NCI-H1092 treated with DMSO at 0.1 percent for 48 hours (cell line): ENCODE measurements around the gene CXCL10.
A peak's percentile ranks its signal among the peaks of the same experiment; 100 is the strongest.
"Not testable (repeated sequence)": the region's sequence is repeated elsewhere in the genome, so short reads cannot be mapped to it uniquely, and the experiment has no call there.

Source experiments
- DNase-seq: peaks from one replicate; lab custom pipeline; 2025; lab: John Stamatoyannopoulos, UW

CXCL10 gene

DNA sequence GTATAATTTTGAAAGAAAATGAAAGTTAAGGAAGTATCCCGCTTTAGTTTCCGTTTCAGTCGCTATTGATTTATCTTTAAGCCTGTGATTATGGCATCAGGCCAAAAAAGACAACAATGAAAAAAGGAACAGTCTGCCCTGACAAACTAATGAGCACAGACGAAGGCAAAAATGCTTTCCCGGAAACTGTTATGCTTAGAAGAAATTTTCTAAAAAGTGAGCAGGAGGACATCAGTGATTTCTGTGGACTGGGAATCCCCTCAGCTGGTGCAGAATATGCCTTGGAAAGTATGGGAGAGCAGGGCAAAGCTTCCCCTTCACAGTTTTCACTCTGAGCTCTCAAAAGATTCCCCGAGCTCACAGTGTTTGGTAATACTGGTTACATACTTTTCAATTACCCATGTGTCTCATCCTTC is 5.1 kb upstream of the CXCL10 start:
- peak; percentile 15 for DNase-seq

DNA sequence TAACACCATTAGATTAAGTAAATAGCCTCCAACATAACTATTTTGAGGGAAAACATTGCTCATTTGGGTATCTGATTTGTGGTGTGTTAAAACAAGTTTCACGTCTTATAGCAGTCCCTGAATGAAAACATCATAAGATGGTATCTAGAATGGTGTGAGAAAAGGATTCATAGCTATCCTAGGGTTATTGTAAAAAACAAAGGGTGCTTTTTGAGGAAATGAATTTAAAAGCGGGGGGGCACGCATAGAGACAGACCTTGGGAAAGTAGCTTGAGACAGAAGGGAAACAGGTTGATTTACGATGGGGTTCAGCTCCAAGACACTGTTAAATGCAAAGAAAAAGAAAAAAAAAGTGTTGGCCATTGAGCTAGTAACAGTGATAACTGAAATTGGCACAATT is 768 bp upstream of the CXCL10 start:
- DNase-seq = no peak

DNA sequence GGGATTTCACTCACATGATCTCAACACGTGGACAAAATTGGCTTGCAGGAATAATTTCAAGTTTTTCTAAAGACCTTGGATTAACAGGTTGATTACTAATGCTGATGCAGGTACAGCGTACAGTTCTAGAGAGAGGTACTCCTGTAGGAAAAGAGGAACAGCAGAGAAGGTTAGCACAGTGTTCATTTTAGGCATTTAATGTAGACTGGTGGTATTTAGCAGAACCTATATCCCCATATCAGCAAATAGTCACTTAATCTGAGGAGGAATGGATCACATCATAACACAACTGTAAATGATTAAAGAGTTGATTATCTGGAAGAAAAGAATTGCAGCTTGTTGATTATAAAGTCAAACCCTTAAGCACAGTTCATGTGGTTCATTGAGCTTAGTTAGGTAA is 620 bp downstream of the CXCL10 start:
- DNase-seq = no peak

DNA sequence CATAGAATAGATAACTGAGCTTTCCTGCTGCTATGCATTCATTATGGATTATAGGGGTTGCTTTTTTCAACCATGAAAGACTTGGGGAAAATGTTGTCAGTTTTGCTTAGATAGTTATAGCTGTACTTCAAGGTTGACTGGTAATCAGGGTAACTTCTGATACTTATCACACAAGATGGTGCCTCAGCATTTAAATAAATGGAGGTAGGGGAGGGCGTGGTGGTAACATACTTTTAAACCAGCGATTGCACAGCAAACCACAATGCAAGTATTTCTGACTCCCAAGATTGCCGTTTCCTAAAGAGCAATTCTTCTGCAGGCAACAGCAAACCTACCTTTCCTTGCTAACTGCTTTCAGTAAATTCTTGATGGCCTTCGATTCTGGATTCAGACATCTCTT is 1.3 kb downstream of the CXCL10 start:
- DNase-seq = no peak

DNA sequence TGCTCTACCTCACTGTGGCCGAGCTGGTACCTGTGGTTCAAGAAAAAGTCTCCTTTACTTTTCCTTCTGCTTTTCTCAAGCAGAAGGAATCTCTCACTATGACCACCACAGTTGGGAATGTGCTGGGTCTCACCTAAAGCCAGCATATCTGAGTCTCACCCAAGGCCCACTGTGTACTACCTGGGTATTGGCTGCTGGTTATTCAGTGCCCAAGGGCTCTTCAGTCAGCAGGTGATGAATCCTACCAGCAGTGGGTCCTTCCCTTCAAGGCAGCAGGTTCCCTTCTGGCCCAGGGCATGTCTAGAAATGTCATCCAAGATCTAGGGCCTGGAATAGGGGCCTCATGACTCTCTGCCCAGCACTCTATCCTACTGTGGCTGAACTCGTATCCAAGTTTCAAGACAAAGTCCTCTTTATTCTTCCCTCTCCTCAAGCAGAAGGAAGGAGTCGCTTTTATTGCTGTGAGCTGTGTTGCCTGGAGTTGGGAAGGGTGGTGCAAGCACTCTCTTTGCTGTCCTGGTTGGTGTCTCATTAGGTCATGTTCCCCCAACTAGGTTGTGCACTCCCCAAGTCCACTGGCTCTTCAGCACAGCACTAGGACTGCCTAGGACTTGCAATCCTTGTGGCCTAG is 6.1 kb downstream of the CXCL10 start:
- no peak for DNase-seq

DNA sequence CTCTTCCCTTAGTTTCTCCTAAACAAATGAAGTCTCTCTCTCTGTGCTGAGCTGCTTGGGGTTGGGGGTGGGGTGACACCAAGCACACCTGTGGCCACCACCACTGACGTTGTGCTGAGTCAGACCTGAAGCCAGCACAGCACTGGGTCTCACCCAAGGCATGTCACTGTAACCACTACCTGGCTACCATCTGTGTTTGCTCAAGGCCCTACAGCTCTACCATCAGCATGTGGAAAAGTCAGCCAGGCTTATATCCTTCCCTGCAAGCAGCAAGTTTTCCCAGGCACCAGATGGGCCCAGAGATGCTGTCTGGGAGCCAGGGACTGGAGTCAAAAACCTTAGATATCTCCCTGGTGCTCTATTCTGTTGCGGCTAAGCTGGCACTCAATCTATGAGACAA is 6.9 kb downstream of the CXCL10 start:
- DNase-seq = no peak

DNA sequence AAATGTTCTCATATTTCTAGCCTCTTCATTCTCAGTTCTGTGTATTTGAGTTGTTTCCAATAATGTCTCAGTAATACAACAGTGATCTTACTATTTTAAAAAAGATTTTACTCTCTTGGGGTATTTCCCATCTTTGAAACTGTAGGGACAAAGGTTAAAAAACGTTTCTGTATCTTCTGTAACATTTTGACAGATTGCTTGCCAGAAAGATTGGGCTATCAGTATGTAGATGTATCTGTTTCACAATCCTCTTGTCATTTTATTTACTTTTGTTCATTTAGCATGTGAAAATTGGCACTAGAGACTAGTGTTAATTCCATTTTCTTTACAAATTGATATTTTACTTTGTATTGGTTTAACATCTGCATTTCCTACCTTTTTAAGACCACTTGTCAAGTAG is 9.8 kb downstream of the CXCL10 start:
- no peak for DNase-seq

DNA sequence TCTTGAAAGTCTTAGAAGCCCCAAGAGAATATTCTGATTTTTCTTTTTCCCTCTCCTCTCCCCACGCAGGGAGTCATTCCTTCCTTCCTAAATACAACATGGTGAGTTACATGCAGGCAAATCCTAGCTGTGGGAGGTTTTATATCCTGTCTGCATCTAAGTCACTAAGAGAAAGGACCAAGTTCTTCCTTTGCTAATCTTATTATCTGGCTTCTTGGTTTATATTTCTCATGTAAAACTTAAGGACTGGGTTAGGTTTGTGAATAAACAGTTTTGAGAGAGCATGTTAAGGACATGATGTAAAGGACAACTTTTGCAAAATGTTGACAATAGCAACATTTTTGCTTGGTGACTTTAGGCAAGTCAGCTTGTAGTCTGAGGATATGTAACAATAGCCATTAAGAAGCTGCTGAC is 10.9 kb downstream of the CXCL10 start:
- no peak for DNase-seq

DNA sequence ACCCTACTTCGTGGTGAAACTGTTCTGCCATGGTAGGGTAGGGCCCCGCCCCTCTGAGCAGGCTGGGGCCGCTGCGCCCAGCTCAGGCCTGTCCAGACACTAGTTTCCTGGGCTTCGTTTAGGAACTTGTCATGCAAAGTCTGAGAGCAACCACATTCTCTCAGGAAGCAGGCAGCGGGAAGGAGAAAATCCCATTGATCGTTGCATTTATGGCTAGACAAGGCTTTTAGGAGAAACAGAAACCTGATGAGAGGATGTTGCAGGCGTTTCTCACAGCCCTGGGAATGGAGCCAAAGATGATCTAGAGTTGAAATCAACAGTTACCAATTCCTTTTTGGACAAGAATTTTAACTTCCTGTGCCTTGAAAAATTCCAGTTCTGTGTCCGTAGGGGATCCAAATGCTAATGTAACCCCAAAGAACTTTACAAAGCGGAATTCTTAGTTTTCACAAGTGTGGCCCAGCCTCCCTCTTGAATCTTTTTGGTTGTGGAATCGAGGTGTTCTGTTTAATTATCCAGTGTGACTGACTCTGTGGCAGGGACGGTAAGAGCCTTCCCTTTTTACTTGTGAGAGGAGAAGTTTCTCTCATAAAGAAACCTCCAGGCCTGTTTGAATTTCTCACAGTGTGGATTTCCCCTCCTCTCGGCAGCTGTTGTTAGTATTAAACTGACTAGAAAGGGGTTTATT is 11.5 kb downstream of the CXCL10 start:
- no peak for DNase-seq

DNA sequence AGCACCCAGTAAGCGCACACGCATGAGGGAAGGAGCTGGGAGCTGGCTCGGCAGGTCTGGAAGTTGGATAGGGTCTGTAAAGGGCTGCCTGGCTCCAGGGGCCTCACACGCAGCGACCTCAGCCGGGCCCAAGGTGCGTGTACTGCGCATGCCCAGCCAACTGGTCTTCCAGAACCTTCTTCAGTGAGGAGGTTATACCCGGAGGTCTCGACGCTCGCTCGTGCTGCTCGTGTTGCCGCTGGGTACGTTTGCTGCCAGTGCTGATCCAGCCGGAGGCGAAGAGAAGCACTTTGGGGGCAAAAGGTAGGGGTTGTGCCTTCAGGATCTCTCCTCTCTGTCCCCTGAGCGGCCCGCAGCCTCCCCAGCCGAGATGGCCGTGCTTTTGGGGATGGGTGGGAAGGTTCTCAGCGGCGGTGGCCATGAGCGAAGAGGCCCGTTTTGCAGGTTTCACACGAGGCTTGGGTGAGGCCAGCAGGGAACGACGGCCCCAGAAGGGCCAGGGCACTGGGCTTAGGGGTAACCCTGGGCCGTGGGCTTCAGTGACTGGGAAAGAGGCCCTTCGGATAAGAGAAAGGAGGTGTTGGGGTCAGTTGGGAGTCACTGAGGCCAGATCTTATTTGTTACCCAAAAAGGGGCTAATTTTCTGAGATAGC is 12.2 kb downstream of the CXCL10 start:
- DNase-seq = no peak

DNA sequence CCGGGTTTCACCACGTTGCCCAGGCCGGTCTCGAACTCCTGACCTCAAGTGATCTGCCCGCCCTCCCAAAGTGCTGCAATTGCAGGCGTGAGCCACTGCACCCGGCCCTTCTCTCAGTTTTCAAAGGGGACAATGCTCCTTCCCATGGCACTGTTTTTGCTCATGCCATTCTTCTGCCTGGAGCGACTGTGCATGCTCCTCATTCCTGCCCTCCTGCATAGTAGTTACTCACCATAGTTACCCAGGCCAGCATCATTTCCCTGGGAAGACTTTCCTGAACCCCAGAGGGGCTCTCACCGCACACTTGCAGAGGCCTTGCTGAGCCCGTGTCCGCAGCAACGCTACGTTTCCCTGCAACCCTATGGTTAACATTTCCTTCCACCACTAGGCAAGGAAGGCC is 12.7 kb downstream of the CXCL10 start:
- no peak for DNase-seq

DNA sequence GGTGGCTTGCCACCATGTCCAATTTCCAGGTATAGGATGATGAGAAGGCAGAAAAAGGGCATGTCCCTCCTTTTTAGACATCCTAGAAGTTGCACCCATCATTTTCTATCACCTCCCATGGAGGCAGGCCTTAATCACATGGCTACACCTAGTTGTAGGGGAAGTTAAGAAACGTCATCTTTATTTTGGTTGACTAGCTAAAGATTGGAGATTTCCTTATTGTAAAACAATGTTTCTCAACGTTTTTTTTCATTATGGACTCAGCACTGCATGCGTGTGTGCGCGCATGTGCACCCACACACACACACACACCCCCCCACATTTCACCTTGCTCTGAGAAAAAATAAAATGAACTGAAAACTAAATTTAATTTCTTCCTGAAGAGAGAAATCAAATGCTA is 14.0 kb downstream of the CXCL10 start:
- DNase-seq = no peak

DNA sequence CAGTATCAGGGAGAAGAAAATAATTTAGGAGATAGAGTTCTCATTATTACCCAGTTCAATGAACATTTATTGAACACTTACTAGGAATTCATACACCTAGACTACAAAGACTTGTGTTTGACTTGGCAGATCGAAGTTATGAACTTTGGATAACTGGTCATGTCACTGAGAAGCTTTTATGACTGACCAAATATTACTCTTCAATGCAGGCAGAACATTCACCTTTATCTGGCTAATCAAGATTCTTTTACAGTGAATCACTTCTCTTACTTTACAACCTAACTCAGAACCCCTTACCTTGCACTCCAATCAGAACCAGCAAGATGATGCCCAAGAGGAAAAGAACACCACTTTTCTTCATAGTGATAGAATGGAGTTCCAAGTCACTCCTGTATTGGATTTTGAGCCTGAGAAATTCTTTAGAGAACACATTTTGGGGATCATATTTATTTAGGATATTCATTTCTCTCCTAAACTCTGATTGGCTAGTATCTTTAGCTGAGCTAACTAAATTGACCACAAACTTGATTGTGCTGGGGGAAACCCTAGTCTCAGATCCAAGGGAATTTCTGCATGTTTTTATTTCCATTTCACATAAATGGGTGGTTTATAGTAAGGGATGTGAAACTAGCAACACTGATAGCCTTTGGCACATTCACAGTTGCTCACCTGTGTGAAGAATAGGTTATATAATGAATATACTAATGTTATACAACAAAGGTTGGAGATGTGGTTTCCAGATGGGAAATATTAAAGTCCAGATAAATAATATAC is 16.0 kb downstream of the CXCL10 start, which contains the start of gene CXCL9:
Gene CXCL9, minus strand, starts transcription at position 421 of the 774 bp plus-strand sequence. Its CDS starts 60 bp downstream, at position 361.
- DNase-seq = no peak

DNA sequence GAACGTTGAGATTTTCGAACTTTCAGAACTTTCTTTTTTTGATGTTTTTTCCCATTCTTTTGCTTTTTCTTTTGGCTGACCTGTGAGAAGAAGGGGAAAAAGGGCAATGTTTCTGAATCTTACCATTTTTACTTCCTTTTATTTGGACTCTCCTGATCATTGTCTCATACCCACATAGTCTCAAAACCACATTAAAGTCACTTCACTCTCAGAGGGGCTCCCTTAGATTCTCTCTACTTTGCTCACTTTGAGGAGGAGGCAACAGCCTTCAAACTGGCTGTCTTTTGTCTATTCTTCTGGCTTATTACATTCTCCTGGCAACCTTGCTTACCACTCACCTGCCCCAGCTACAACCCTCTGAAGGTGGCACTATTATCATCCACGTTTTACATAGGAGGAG is 19.7 kb downstream of the CXCL10 start:
- DNase-seq = no peak

DNA sequence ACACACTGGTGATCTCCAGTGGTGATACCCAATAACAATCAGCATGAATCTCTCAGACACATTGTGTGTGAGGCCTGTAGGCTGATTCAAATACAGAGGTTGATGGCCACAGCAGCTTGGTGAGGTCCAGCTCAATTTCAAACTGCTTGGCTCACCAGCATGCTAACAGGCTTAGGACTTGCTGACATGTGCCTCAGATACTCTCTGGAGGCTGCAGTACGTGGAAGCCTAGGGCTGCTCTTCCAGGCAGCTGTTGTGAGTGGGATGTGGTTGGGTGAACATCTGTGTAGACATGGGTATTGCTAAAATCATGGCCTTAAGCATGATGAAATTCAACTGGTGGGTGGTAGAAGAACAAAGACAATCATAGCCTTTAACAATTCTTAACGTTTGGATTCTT is 20.3 kb downstream of the CXCL10 start:
- no peak for DNase-seq

DNA sequence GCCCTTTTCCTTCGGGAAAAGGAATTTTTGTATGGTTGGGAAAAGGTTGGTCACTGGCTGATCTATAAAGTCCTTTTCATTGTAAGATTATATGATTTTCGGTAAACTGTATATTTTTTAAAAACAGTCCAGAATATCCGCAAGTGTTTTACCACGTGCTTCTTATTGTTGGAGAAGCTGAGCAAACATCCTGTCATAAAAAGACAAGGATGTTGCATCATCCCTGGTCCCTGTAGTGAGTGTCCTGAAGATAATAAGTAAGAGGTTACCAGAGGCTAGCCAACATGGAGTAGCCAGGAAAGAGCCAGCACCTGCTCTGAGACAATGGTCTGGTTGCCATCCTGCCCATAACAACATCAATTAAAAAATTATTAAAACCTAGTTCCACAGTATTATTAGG is 21.1 kb downstream of the CXCL10 start:
- no peak for DNase-seq

DNA sequence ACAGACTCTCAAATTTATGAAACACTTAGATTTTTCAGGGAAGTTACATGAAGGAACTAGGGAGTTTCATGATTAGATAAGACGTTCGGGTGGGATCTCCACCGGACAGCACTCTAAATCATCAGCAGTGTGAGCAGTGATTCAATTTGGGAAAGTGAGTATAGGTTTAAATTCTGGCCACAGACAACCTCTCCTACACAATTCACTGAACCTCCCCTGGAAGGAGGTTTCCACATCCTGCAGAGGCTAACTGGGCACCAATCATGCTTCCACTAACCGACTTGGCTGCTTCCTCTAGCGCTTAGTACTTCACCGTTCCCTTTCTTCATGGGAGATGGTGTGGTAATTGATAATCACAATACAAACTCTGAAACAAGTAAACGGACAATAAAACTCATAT is 21.6 kb downstream of the CXCL10 start:
- no peak for DNase-seq

DNA sequence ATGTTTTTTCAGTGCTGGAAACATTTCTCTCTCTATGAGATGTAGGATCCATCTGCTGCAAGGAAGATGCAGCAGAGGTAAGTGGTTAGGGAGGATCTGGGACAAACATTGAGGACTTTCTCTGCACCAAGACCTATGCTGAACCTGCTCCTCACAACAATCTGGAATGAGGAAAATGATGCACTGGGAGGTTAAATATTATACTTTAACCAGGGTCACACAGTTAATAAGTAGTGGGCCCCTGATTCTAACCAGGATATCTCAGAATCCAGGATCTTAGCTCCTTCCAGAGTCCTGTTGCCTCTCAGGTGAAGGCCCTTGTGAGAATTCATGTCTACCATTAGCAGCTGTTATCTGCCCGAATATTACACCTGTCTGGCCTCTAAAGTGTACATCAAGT is 23.0 kb downstream of the CXCL10 start:
- DNase-seq = no peak

DNA sequence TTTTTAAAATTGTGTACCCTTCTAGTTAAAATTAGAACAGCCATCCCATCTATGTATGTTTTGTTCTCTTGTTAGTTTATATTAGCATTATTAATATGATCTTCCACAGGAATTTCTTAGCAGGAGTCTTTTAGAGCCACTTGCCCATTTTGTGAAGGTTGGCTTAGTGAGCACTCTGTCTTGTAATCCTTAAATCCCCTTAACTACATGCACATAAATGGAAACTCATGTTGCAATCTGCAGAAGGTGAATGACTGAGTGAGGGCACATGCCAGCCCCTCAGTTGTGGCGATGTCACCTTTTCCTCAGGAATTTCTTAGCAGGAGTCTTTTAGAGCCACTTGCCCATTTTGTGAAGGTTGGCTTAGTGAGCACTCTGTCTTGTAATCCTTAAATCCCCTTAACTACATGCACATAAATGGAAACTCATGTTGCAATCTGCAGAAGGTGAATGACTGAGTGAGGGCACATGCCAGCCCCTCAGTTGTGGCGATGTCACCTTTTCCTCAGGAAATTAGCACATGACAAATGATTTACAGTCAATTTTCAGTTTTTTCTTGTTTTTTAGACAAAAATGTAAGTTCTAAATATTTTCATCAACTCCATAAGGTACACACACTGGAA is 24.7 kb downstream of the CXCL10 start:
- DNase-seq = not testable (repeated sequence)

DNA sequence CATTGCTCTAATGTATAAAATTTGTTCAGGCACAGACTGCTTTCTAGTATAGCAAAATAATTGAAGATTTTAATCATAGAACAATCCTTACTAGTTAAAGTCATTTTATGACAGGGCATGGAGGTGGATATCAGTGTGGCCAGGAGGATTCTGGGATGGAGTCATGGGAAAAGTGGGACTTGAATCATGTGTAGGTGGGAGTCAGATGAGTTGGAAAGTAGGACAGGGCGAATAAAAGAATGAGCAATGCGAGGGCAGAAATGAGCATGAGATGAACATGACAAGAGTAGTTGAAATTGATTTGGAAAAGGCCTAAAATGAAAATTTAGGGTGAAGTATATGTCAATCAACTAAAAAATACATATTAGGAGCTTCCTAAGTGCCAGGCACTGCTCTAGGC is 25.4 kb downstream of the CXCL10 start:
- no peak for DNase-seq

DNA sequence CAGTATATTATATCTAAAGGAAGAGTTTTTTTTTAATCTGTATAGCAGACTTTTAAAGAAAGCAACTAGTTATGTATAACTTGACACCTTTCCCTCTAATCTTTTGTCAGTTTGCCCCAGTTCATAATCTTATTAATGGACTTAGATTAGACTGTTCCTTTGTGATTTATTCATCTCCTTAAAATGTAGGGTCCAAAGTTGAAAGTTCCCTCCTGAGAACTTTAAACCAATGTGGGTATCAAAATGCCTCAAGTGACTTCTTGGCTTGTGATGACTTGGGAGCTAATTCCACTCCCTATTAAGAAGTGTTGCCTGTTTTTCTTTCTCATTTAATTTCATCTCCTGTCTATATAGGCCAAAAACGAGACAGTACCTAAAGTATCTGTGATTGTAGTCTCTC is 26.2 kb downstream of the CXCL10 start:
- no peak for DNase-seq

DNA sequence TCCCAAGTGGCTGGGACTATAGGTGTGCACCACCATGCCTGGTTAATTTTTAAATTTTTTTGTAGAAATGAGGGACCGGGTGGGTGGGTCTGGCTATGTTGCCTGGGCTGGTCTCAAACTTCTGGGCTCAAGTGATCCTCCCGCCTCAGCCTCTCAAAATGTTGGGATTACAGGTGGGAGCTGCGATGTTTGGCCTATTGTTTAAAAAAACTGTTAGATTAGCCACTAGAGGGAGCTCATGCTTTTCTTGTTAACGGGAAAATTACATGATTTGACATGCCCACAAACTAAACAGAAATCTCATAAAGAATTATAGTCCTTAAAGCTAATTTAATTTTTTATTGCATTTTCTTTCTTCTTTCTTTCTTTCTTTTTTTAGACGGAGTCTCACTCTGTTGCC is 27.6 kb downstream of the CXCL10 start:
- DNase-seq = peak; percentile 53
